HG02973 (cell line): ENCODE measurements around the gene FCHSD2.

Experiments
- ATAC-seq: cut with Tn5 transposase; IDR thresholded peaks from one replicate; pipeline ENCODE4 v1.9.1; 2021; ENCODE audit warnings: moderate library complexity; ENCODE audit not compliant: unreplicated experiment

The FCHSD2 gene

GRCh38 chr11:73142128-73142377 is at the start of gene FCHSD2:
FCHSD2 (minus strand) TSS chr11:73142318; CDS start chr11:73141877, 441 bp downstream.
- no peak for ATAC-seq

GRCh38 chr11:73191151-73191550 is 49.0 kb upstream of the FCHSD2 start:
- no peak for ATAC-seq

- ATAC-seq = no peak
Observed at GRCh38 chr11:73190557-73190885, 48.4 kb upstream of the FCHSD2 start.

- ATAC-seq = no peak
Observed at GRCh38 chr11:73189723-73190556, 47.8 kb upstream of the FCHSD2 start.

GRCh38 chr11:73189315-73189714 is 47.2 kb upstream of the FCHSD2 start:
- no peak for ATAC-seq

- no peak for ATAC-seq
Observed at GRCh38 chr11:73188301-73188700, 46.2 kb upstream of the FCHSD2 start.

GRCh38 chr11:73187854-73188253 is 45.7 kb upstream of the FCHSD2 start:
- ATAC-seq = no peak

GRCh38 chr11:73186886-73187285 is 44.8 kb upstream of the FCHSD2 start:
- ATAC-seq = no peak

- ATAC-seq = no peak
Observed at GRCh38 chr11:73186294-73186850, 44.3 kb upstream of the FCHSD2 start.

GRCh38 chr11:73185680-73186293 is 43.7 kb upstream of the FCHSD2 start:
- ATAC-seq = no peak

- no peak for ATAC-seq
Observed at GRCh38 chr11:73184953-73185671, 43.0 kb upstream of the FCHSD2 start.

GRCh38 chr11:73182824-73183321 is 40.8 kb upstream of the FCHSD2 start:
- no peak for ATAC-seq

- no peak for ATAC-seq
Observed at GRCh38 chr11:73178681-73179080, 36.6 kb upstream of the FCHSD2 start.

- ATAC-seq = no peak
Observed at GRCh38 chr11:73177778-73178539, 35.8 kb upstream of the FCHSD2 start.

GRCh38 chr11:73177380-73177777 is 35.3 kb upstream of the FCHSD2 start:
- ATAC-seq = no peak

GRCh38 chr11:73176874-73177155 is 34.7 kb upstream of the FCHSD2 start:
- no peak for ATAC-seq

- no peak for ATAC-seq
Observed at GRCh38 chr11:73176145-73176873, 34.2 kb upstream of the FCHSD2 start.

- ATAC-seq = no peak
Observed at GRCh38 chr11:73175551-73176144, 33.5 kb upstream of the FCHSD2 start.

GRCh38 chr11:73174495-73174791 is 32.3 kb upstream of the FCHSD2 start:
- no peak for ATAC-seq

GRCh38 chr11:73173755-73174494 is 31.8 kb upstream of the FCHSD2 start:
- ATAC-seq = no peak
